H1 (cell line): ENCODE measurements around the gene SHISA9. TPM values are rescaled to one million over a fixed set of nuclear protein-coding genes. Genes with fewer than 3 reads are reported as not detected.

Experiments used
- CTCF ChIA-PET: fragments of 300-600 bp; sonication (Branson Sonifier 250); formaldehyde crosslinking; loops from one replicate; lab custom pipeline; 2021; ENCODE audit not compliant: partially characterized antibody; lab: Charles Lee
- POLR2A ChIA-PET: fragments of 300-600 bp; sonication (Branson Sonifier 250); formaldehyde crosslinking; loops from one replicate; lab custom pipeline; 2021; ENCODE audit warnings: inconsistent platforms; ENCODE audit not compliant: partially characterized antibody; lab: Charles Lee
- DNase-seq, 2 experiments: peaks; one replicate each; pipeline versions ENCODE4 v3.0.0 to v3.0.0-alpha.2; 2010 to 2022; ENCODE audit warnings: low spot score in 2 of 2, low read depth in 1 of 2, mixed read lengths in 1 of 2
- FAIRE-seq: peaks from 2 replicates; lab custom pipeline; 2011; peaks lifted over from hg19 to GRCh38; lab: Jason Lieb, UNC
- H2AFZ ChIP-seq: 2 replicates; pipeline ENCODE4 v1.8.1; 2012; ENCODE audit warnings: low read length, inconsistent platforms
- H2AK5ac ChIP-seq: 2 replicates; pipeline ENCODE4 v1.6.1; 2013; ENCODE audit warnings: low read depth, low read length
- H2BK120ac ChIP-seq: replicated peaks from 2 replicates; pipeline ENCODE3; 2013; ENCODE audit warnings: low read depth, low read length, inconsistent platforms
- H2BK12ac ChIP-seq: 2 replicates; pipeline ENCODE4 v1.6.1; 2013; ENCODE audit warnings: low read depth, low read length
- H2BK15ac ChIP-seq: 2 replicates; pipeline ENCODE4 v1.6.1; 2013; ENCODE audit warnings: low read length
- H2BK20ac ChIP-seq: 2 replicates; pipeline ENCODE4 v1.6.1; 2013; ENCODE audit warnings: low read length
- H2BK5ac ChIP-seq: 2 replicates; pipeline ENCODE4 v1.6.1; 2013; ENCODE audit warnings: low read depth, low read length
- H3K14ac ChIP-seq: 2 replicates; pipeline ENCODE4 v1.6.1; 2013; ENCODE audit warnings: inconsistent platforms; ENCODE audit not compliant: insufficient read length
- H3K18ac ChIP-seq: 2 replicates; pipeline ENCODE4 v1.6.1; 2013; ENCODE audit warnings: low read length; ENCODE audit errors: extremely low read depth
- H3K23ac ChIP-seq: 2 replicates; pipeline ENCODE4 v1.6.1; 2013; ENCODE audit warnings: inconsistent platforms; ENCODE audit not compliant: insufficient read length
- H3K23me2 ChIP-seq: 2 replicates; pipeline ENCODE4 v1.6.1; 2013; ENCODE audit warnings: low read depth, low read length
- H3K27ac ChIP-seq: 2 replicates; pipeline ENCODE4 v1.6.1; 2011; ENCODE audit warnings: low read depth, low read length, inconsistent platforms
- H3K27me3 ChIP-seq, 4 experiments: replicated peaks in 1 of 4; 1 replicate in 1 of 4; 2 replicates in 3 of 4; pipeline versions ENCODE4 v1.6.1 to v1.8.1; 2011 to 2013; ENCODE audit warnings: low read length in 3 of 4, mild to moderate bottlenecking in 3 of 4, inconsistent platforms in 2 of 4, mixed read lengths in 2 of 4, moderate library complexity in 1 of 4; ENCODE audit not compliant: control insufficient read depth in 3 of 4, insufficient read depth in 3 of 4; ENCODE audit errors: extremely low read depth in 1 of 4
- H3K36me3 ChIP-seq, 4 experiments: 2 replicates each; pipeline versions ENCODE4 v1.6.1 to v1.8.1; 2011 to 2013; ENCODE audit warnings: mild to moderate bottlenecking in 4 of 4, low read length in 3 of 4, moderate library complexity in 2 of 4, control low read depth in 1 of 4, inconsistent platforms in 1 of 4; ENCODE audit not compliant: insufficient read depth in 4 of 4, control insufficient read depth in 2 of 4
- H3K4ac ChIP-seq: replicated peaks from 2 replicates; pipeline ENCODE3; 2013; ENCODE audit warnings: low read length, low read depth, mixed read lengths, inconsistent platforms; ENCODE audit not compliant: insufficient read length
- H3K4me1 ChIP-seq, 4 experiments: replicated peaks in 1 of 4; 1 replicate in 1 of 4; 2 replicates in 3 of 4; pipeline versions ENCODE4 v1.6.1 to v1.8.1; 2011 to 2013; ENCODE audit warnings: low read length in 3 of 4, inconsistent platforms in 2 of 4, mixed read lengths in 1 of 4; ENCODE audit not compliant: insufficient read depth in 4 of 4, control insufficient read depth in 3 of 4
- H3K4me2 ChIP-seq, 2 experiments: 2 replicates each; pipeline versions ENCODE4 v1.6.1 to v1.8.1; 2011 to 2013; ENCODE audit warnings: low read depth in 2 of 2, low read length in 2 of 2, control low read depth in 1 of 2, inconsistent platforms in 1 of 2, mild to moderate bottlenecking in 1 of 2; ENCODE audit not compliant: insufficient read depth in 1 of 2
- H3K4me3 ChIP-seq, 4 experiments: fragments of 200-600, 300-600 bp in 1 of 4; sonication (generic), shearing (Covaris generic), sonication (Bioruptor Twin) in 1 of 4; 2 replicates each; pipeline versions ENCODE4 v1.5.1 to v1.8.1; 2011 to 2016; ENCODE audit warnings: low read length in 4 of 4, low read depth in 3 of 4, control low read depth in 2 of 4, inconsistent platforms in 2 of 4, mild to moderate bottlenecking in 2 of 4, mixed read lengths in 1 of 4, moderate library complexity in 1 of 4; ENCODE audit not compliant: insufficient read depth in 2 of 4; ENCODE audit errors: extremely low read depth in 1 of 4
- H3K56ac ChIP-seq: replicated peaks from 2 replicates; pipeline ENCODE3; 2013; ENCODE audit warnings: low read depth, mild to moderate bottlenecking, mixed read lengths, low read length, inconsistent platforms; ENCODE audit not compliant: insufficient read length
- H3K79me1 ChIP-seq: 2 replicates; pipeline ENCODE4 v1.6.1; 2013; ENCODE audit warnings: low read depth, low read length, control low read depth
- H3K79me2 ChIP-seq, 2 experiments: 2 replicates each; pipeline versions ENCODE4 v1.6.1 to v1.8.1; 2012 to 2013; ENCODE audit warnings: low read length in 2 of 2, mild to moderate bottlenecking in 2 of 2, inconsistent platforms in 1 of 2; ENCODE audit not compliant: insufficient read depth in 2 of 2, control insufficient read depth in 1 of 2
- H3K9ac ChIP-seq, 4 experiments: replicated peaks in 1 of 4; 1 replicate in 1 of 4; 2 replicates in 3 of 4; pipeline versions ENCODE4 v1.6.1 to v1.8.1; 2011 to 2013; ENCODE audit warnings: low read depth in 3 of 4, low read length in 3 of 4, control low read depth in 2 of 4, mild to moderate bottlenecking in 2 of 4, moderate library complexity in 2 of 4, inconsistent platforms in 1 of 4; ENCODE audit errors: extremely low read depth in 1 of 4
- H3K9me3 ChIP-seq, 2 experiments: 2 replicates each; pipeline versions ENCODE4 v1.6.1 to v1.8.1; 2012 to 2013; ENCODE audit warnings: mild to moderate bottlenecking in 2 of 2, moderate library complexity in 2 of 2, control low read depth in 1 of 2, inconsistent platforms in 1 of 2, low read depth in 1 of 2, low read length in 1 of 2, mixed read lengths in 1 of 2; ENCODE audit not compliant: insufficient read depth in 2 of 2
- H4K20me1 ChIP-seq, 2 experiments: replicated peaks in 1 of 2; 2 replicates each; pipeline versions ENCODE3 to v1.8.1; 2011 to 2013; ENCODE audit warnings: inconsistent platforms in 2 of 2, low read length in 2 of 2, mild to moderate bottlenecking in 1 of 2; ENCODE audit not compliant: insufficient read depth in 2 of 2, control insufficient read depth in 1 of 2
- H4K5ac ChIP-seq: 2 replicates; pipeline ENCODE4 v1.6.1; 2013; ENCODE audit warnings: low read length, low read depth, mixed read lengths, inconsistent platforms; ENCODE audit not compliant: insufficient read length
- H4K8ac ChIP-seq: 2 replicates; pipeline ENCODE4 v1.8.0; 2013; ENCODE audit warnings: mild to moderate bottlenecking, moderate library complexity, low read length, inconsistent platforms; ENCODE audit not compliant: insufficient read depth; ENCODE audit errors: extremely low read depth
- H4K91ac ChIP-seq: replicated peaks from 2 replicates; pipeline ENCODE3; 2013; ENCODE audit warnings: low read length, mixed read lengths, inconsistent platforms; ENCODE audit not compliant: insufficient read length
- ATF3 ChIP-seq: IDR thresholded peaks from 2 replicates; pipeline ENCODE4 v1.6.1; 2011; ENCODE audit warnings: low read depth, mild to moderate bottlenecking, low read length; ENCODE audit not compliant: insufficient read depth
- CBX5 ChIP-seq: fragments of 300-800, 300-1000 bp; sonication (generic); IDR thresholded peaks from 2 replicates; pipeline ENCODE4 v1.7.1; 2016; ENCODE audit warnings: antibody characterized with exemption, low read length, low read depth
- CTBP2 ChIP-seq: IDR thresholded peaks from 2 replicates; pipeline ENCODE4 v1.7.0; 2011; ENCODE audit warnings: borderline replicate concordance, mild to moderate bottlenecking, moderate library complexity, mixed read lengths, low read length; ENCODE audit not compliant: insufficient read depth, insufficient read length
- HDAC2 ChIP-seq, 2 experiments: fragments of 300-600 bp in 1 of 2; sonication (generic) in 1 of 2; IDR thresholded peaks; 2 replicates each; pipeline ENCODE4 v1.6.1; 2011 to 2012; ENCODE audit warnings: low read depth in 2 of 2, low read length in 2 of 2, mild to moderate bottlenecking in 2 of 2, moderate library complexity in 2 of 2, borderline replicate concordance in 1 of 2, inconsistent platforms in 1 of 2
- KDM1A ChIP-seq: fragments of 200-600, 300-600 bp; sonication (generic); IDR thresholded peaks from 2 replicates; pipeline ENCODE4 v1.7.1; 2016; ENCODE audit warnings: mild to moderate bottlenecking, low read length, borderline replicate concordance
- POU5F1 ChIP-seq: IDR thresholded peaks from 2 replicates; pipeline ENCODE4 v1.6.1; 2011; ENCODE audit warnings: low read depth, mild to moderate bottlenecking, low read length, moderate library complexity
- RXRA ChIP-seq: IDR thresholded peaks from 2 replicates; pipeline ENCODE4 v1.6.1; 2011; ENCODE audit warnings: low read depth, mild to moderate bottlenecking, low read length, moderate library complexity; ENCODE audit not compliant: insufficient read depth
- TAF1 ChIP-seq: IDR thresholded peaks from 2 replicates; pipeline ENCODE4 v1.6.1; 2011; ENCODE audit warnings: mild to moderate bottlenecking, low read depth, low read length
- USF2 ChIP-seq: IDR thresholded peaks from 2 replicates; pipeline ENCODE4 v1.6.1; 2011; ENCODE audit warnings: low read length, improper control_type of control experiment
- WGBS, 2 experiments: shearing (Covaris generic) in 1 of 2; methylation state at CpG; one replicate each; pipeline versions ENCODE4 v1.1.6 to v1.1.7; 2013 to 2015; ENCODE audit warnings: low lambda C conversion rate in 2 of 2, mixed read lengths in 2 of 2, inconsistent platforms in 1 of 2, low coverage in 1 of 2, missing lambda C conversion rate in 1 of 2; ENCODE audit not compliant: insufficient replicate concordance in 2 of 2, insufficient coverage in 1 of 2, insufficient read length in 1 of 2; ENCODE audit errors: extremely low coverage in 1 of 2, missing lambda C conversion rate in 1 of 2; 5-methylcytosine and 5-hydroxymethylcytosine counted together
- polyA plus RNA-seq, 7 experiments: library from polyadenylated mRNA; depleted of rRNA in 3 of 7; stranded (reverse) in 5 of 7; unstranded in 2 of 7; fragments of >200 nt in 5 of 7; fragments of 200-250 nt in 2 of 7; gene quantifications; 1 replicate in 5 of 7; 2 replicates in 1 of 7; 4 replicates in 1 of 7; pipeline versions ENCODE4 v1.2.1 to v1.2.3, GENCODE V29; 2011 to 2013; ENCODE audit warnings: missing spikeins in 2 of 7, mixed read lengths in 2 of 7
- total RNA-seq: library from RNA; stranded (reverse); fragmentation: NEBNext Ultra II Directional; extraction: Animal tissue kit (Norgen Biotek cat#: 25700); gene quantifications from 2 replicates; pipeline ENCODE4 v1.2.1, GENCODE V29; 2021

The SHISA9 gene
- total and polyA plus RNA-seq, 2 of the 8 experiments (the other 6 are each of a cell fraction or from before 2014, with no cell fraction given), result 25.6 to 39.8 TPM

- H2BK120ac ChIP-seq, result no peak overlapping the region
- H3K4me3 ChIP-seq, result no peak overlapping the region
- 91% methylated on average over 3 of the region's 3 CpGs; no CpG with 5 or more reads in 1 of the 2 experiments for WGBS, 2 experiments
- no peak overlapping the region for H3K4me2 ChIP-seq
- no peaks in the 10 kb centered on the region for H4K20me1 ChIP-seq
- H3K23ac ChIP-seq, result no peak overlapping the region
- H3K27ac ChIP-seq, result no peak overlapping the region
- peaks cover 0 to 66% of the 10 kb centered on the region in 2 experiments; a peak in 3 of 4 replicates for H3K79me2 ChIP-seq
- peaks cover 6 to 10% of the 10 kb centered on the region in 2 experiments; a peak in 3 of 4 replicates for H3K9me3 ChIP-seq
- H3K4me1 ChIP-seq, result peaks cover 0 to 6% (median 2%) of the 10 kb centered on the region in 4 experiments; a peak in 3 of 7 replicates
- no peak overlapping the region for H2BK15ac ChIP-seq
- ChIA-PET CTCF (interaction anchor here (1.6 kb wide), 1 partner anchor 11 kb away, joined by 6 read pairs; no protein-coding TSS in a partner anchor), POLR2A (interaction anchor here (1.0 kb wide), 1 partner anchor 20 kb away, joined by 3 read pairs; no protein-coding TSS in a partner anchor)
- H3K36me3 ChIP-seq, result no peaks in the 10 kb centered on the region
- H2BK5ac ChIP-seq, result no peak overlapping the region
- H2BK12ac ChIP-seq, result no peak overlapping the region
- no peak overlapping the region for H4K91ac ChIP-seq
- H3K79me1 ChIP-seq, result peaks cover 2% of the 10 kb centered on the region
- H3K56ac ChIP-seq, result no peak overlapping the region
- no peak overlapping the region for H3K18ac ChIP-seq
- no peak overlapping the region for H3K14ac ChIP-seq
- no peaks in the 10 kb centered on the region for H3K27me3 ChIP-seq
- H4K5ac ChIP-seq, result no peak overlapping the region
- no peak overlapping the region; a peak in 2 of 7 replicates for H3K9ac ChIP-seq
- no peak for FAIRE-seq
- no peak for DNase-seq
- TF ChIP-seq POU5F1, result no peak
- TF ChIP-seq CTBP2, result no peak
- TF ChIP-seq RXRA, result no peak
- peak; percentile 98 for TF ChIP-seq KDM1A
- no peak for TF ChIP-seq CBX5
- no peak for TF ChIP-seq TAF1
- TF ChIP-seq ATF3, result no peak
- peak in 1 of 2 experiments; percentile 94; a peak in 1 of 4 replicates for TF ChIP-seq HDAC2 (IDR thresholded peaks at IDR 0.05; ENCODE audit: borderline replicate concordance in 1 of 2, low read depth in 2 of 2, low read length in 2 of 2)
- TF ChIP-seq USF2, result no peak
- H3K23me2 ChIP-seq, result no peaks in the 10 kb centered on the region
- H2AK5ac ChIP-seq, result no peak overlapping the region
- no peak overlapping the region for H4K8ac ChIP-seq
- no peak overlapping the region for H2BK20ac ChIP-seq
- H2AFZ ChIP-seq, result no peak overlapping the region
- H3K4ac ChIP-seq, result no peak overlapping the region
Observed at GRCh38 chr16:13046061-13046821, 144.8 kb downstream of the SHISA9 start.
